GM19395 (cell line): Measurements from ENCODE around the gene IQSEC1.
A peak's percentile ranks its signal among the peaks of the same experiment; 100 is the strongest.

Source experiments
- ATAC-seq: cut with Tn5 transposase; IDR thresholded peaks from one replicate; pipeline ENCODE4 v1.9.1; 2021; ENCODE audit warnings: mild to moderate bottlenecking, moderate library complexity; ENCODE audit not compliant: unreplicated experiment

Gene IQSEC1

GRCh38 chr3:13034861-13035260 lies 38.4 kb downstream of the IQSEC1 start:
- ATAC-seq: no peak

GRCh38 chr3:13034109-13034800 lies 39.0 kb downstream of the IQSEC1 start:
- ATAC-seq: no peak

- ATAC-seq: no peak
Observed at GRCh38 chr3:13032206-13032605, 41.0 kb downstream of the IQSEC1 start.

- ATAC-seq: no peak
Observed at GRCh38 chr3:13031621-13032020, 41.6 kb downstream of the IQSEC1 start.

- no peak for ATAC-seq
Observed at GRCh38 chr3:13030684-13031083, 42.5 kb downstream of the IQSEC1 start.

- ATAC-seq: no peak
Observed at GRCh38 chr3:13028010-13028821, 45.0 kb downstream of the IQSEC1 start.

- ATAC-seq: no peak
Observed at GRCh38 chr3:13027154-13027553, 46.1 kb downstream of the IQSEC1 start.

GRCh38 chr3:13026534-13026933 lies 46.7 kb downstream of the IQSEC1 start:
- ATAC-seq: no peak

- no peak for ATAC-seq
Observed at GRCh38 chr3:13025778-13026518, 47.3 kb downstream of the IQSEC1 start.

- no peak for ATAC-seq
Observed at GRCh38 chr3:13025090-13025489, 48.1 kb downstream of the IQSEC1 start.

- ATAC-seq: no peak
Observed at GRCh38 chr3:13024765-13025065, 48.5 kb downstream of the IQSEC1 start.

- no peak for ATAC-seq
Observed at GRCh38 chr3:13023971-13024764, 49.1 kb downstream of the IQSEC1 start.

- no peak for ATAC-seq
Observed at GRCh38 chr3:13023235-13023970, 49.8 kb downstream of the IQSEC1 start.

GRCh38 chr3:13022348-13023234 lies 50.6 kb downstream of the IQSEC1 start:
- peak; percentile 54 for ATAC-seq

- ATAC-seq: no peak
Observed at GRCh38 chr3:13021141-13022114, 51.8 kb downstream of the IQSEC1 start.

- no peak for ATAC-seq
Observed at GRCh38 chr3:13020159-13020750, 53.0 kb downstream of the IQSEC1 start.

GRCh38 chr3:13019243-13020095 lies 53.8 kb downstream of the IQSEC1 start:
- ATAC-seq: no peak
